Stimulated activated CD4-positive, alpha-beta T cell treated with anti-CD3 and anti-CD28 coated beads, Interleukin-15, amount 100 ng/mL, for 48 hours (primary cell): ENCODE measurements around the gene ARMC7.
"Not testable (repeated sequence)": the region's sequence is repeated elsewhere in the genome, so short reads cannot be mapped to it uniquely, and the experiment has no call there.

Experiments
- DNase-seq, 2 donors: peaks; one replicate each; pipeline ENCODE4 v3.0.0-alpha.2; 2020; ENCODE audit warnings: low read depth in 2 of 2

Gene ARMC7

DNA sequence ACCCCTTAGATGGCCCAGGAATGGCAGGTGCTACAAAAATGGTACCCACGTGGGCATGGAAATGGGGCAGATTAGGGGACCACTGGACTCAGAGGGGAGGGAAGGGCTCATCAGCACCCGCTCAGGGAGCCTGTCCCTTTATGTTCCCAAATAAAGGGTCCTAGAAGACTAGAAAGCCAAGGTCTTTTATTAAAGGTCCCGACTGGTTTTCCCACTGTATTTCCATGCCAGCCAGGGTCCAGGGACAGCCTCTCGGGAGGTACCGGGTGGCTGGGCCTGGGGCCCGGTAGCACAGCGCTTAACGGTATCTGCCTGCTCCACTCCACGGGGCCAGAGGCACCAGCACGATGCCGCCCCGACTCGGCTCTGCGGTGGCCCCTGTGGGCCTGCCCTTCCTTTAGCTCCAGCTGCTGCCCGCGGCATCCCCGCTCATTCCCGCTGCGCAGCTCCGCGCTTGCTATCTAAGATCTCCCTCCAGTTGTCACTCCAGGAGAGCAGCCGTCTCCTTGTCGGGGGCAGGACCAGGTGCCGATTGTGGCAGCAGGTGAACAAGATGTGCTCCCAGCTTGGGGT is 20.4 kb downstream of the ARMC7 start:
- DNase-seq = no peak

DNA sequence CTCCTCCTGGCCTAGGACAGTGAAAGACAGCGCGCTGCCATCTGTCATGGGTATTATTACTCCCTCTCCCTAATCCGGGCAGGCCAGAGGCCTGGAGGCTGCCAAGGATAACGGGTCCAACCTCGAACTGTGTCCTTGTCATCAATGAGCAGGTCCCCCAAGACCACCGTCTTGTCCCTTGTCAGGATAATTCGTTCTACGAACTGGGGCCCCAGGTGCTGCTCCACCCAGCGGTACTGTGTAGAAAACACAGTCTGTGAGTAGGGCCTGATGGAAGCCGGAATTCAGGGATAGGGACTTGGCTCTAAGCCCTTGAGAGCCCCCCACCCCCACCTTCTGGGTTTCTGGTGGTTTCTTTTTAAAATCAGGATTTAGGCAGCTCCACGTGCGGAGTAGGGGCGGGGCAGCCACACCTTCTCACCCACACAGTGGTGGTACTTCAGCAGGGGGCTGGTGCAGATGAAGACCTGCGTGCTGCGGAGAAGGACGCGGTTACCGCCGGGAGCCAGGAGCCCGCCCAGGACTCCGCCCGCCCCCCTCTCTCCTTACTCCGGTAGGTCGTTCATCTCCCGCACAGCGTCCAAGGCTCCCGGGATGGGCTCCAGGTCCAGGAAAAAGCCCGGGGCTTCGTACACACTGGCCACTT is 21.0 kb downstream of the ARMC7 start:
- peak in 1 of 2 donors; percentile 34 for DNase-seq

DNA sequence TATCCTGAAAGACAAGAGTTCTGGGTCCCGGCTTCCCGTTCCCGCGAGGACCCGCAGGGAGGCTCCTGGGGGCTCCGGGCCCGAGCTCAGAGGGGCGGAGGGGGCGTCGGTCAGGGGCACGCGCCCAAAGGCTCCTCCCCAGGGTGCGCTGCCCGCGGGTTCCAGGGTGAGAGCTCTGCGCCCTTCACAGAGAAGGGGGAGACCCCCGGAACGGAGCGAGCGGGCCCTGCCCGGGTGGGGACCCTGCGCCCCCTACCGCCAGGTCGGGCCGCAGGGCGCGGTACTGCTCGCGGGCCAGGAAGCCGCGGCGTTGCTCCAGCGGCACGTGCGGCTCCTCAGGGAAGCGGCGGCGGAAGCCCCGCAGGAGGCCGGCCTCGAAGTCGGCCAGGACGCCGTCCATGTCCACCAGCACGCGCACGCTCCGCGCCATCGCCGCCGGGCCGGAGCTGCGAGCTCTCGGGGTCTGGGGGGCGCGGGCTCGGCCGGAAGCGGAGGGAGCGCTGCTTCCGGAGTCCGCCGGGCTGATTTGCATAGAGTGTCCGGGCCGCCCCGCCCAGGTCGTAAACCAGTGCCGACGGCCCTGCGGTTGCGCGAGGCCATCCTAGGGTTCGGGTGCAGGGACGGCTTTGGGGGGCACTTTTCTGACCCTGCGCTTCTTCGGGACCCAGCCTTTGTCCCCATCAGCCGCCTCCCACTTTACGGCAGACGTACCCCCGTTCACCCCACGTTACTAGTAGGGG is 21.7 kb downstream of the ARMC7 start, which contains the start of gene NT5C:
Gene NT5C (minus strand): TSS at position 465 of the 740 bp plus-strand sequence. CDS start 35 bp downstream, at position 430.
- peak in 1 of 2 donors; percentile 68 for DNase-seq

DNA sequence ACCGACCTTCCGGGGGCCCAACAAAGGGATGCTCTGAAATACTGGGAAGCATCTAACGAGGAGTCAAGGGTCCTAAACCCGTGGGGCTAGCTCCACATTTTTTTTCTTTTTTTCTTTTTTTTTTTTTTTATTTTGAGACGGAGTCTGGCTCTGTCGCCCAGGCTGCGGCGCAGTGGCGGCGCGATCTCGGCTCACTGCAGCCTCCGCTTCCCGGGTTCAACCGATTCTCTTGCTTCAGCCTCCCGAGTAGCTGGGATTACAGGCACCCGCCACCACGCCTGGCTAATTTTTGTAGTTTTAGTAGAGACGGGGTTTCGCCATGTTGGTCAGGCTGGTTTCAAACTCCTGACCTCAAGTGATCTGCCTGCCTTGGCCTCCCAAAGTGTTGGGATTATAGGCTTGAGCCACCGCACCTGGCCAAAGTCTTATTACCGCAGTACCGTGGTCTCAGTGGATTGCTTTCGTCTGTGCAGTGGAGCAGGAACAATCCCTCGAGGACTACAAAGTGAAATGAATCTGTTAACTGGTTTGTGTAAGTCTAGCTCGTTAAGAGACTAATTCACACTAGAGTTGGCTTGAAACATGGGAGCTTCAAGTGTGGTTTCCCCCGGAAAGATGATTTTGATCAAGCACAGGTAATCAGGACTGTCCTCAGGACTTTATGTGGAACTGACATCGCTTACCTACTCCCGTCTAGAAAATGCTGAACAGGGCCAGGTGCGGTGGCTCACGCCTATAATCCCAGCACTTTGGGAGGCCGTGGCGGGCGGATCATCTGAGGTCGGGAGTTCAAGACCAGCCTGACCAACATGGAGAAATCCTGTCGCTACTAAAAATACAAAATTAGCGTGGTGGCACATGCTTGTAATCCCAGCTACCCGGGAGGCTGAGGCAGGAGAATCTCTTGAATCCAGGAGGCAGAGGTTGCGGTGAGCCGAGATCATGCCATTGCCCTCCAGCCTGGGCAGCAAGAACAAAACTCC is 22.5 kb downstream of the ARMC7 start:
- not testable (repeated sequence) for DNase-seq

DNA sequence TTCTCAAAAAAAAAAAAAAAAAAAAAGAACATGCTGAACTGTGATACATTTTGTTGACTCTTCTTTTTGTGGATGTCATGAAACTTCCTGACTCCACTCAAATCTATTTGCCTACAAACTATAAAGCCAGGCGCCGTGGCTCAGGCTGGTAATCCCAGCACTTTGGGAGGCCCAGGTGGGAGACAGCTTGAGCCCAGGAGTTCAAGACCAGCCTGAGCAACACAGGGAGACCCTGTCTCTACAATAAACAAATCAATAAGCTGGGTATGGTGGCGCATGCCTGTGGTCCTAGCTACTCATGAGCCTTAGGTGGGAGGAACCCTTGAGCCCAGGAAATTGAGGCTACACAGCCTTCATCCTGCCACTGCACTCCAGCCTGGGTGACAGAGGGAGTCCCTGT is 23.2 kb downstream of the ARMC7 start:
- no peak for DNase-seq

DNA sequence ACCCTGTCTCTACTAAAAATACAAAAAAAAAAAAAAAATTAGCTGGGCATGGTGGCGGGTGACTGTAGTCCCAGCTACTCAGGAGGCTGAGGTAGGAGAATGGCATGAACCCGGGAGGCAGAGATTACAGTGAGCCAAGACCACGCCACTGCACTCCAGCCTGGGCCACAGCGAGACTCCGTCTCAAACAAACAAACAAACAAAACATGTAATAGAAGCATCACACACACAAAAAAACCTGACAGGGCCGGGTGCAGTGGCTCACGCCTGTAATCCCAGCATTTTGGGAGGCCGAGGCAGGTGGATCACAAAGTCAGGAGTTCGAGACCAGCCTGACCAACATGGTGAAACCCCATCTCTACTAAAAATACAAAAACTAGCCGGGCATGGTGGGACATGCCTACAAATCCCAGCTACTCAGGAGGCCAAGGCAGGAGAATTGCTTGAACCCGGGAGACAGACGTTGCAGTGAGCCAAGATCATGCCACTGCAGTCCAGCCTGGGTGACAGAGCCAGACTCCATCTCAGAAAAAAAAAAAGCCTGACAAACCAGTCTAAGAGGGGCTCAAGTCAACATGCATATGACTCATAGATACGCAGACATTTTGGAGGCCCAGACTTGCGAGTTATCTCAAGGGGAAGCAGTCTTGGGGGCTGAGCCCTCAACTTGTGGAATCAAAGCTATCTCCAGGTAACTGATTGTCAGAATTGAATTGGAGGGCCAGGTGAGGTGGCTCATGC is 24.0 kb downstream of the ARMC7 start:
- DNase-seq = not testable (repeated sequence)

DNA sequence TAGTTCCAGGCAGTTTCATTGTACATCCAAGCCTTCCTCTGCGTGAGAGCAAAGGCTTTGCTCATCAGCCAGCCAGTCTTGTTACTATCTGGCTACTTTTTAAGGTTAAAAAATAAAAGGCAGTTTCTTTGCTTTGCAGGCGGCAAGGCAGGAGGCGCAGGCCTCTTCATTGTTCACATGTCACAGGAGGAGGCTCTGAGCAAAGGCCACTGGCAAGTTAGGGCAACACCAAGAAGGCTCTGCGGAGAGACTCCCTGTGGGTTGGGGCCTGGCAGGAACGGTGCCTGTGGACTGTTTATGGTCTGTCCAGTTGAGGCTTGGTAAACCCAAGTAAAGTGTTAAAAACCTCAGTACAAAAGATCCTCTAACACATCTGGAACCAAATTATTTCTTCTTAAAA is 25.7 kb downstream of the ARMC7 start:
- DNase-seq = no peak

DNA sequence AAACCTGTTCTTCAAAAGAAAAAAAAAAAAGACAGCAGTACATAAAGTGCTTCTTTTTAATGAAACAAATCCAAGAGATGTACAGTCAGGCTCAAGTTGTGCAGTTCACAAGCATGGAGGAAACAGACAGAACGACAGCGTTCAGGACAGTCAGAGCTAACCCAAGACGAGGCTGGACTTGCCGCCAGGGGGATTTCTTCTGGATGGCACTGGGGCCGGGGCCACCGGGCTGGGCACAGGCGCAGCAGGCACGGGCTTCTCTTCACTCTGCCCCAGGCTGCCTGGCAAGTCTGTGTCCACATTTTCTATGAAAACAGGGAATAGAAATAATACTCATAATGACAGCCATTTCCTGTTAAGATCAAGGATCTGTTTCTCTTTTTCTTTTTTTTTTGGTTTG is 26.2 kb downstream of the ARMC7 start:
- no peak for DNase-seq

DNA sequence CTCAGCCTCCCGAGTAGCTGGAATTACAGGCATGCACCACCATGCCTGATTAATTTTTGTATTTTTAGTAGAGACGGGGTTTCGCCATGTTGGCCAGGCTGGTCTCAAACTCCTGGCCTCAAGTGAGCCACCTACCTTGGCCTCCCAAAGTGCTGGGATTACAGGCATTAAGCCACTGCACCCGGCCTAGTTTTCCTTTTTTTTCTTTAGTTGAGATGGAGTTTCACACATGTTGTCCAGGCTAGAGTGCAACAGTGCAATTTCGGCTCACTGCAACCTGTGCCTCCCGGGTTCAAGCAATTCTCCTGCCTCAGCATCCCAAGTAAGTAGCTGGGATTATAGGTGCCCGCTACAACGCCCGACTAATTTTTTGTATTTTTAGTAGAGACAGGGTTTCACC is 28.0 kb downstream of the ARMC7 start:
- DNase-seq = not testable (repeated sequence)

DNA sequence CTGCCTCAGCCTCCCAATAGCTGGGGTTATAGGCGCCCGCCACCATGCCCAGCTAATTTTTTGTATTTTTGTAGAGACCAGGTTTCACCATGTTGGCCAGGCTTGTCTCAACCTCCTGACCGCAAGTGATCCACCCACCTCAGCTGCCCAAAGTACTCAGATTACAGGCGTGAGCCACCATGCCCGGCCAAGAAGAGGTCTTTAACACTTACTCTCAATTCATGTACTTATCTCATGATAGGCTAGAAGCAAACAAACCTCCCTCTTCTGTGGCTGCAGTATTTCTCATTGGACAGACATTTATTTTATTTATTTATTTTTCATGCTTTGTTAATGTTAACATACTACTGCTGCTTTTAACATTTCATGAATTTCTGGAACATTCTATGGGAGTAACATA is 28.8 kb downstream of the ARMC7 start:
- DNase-seq = no peak

DNA sequence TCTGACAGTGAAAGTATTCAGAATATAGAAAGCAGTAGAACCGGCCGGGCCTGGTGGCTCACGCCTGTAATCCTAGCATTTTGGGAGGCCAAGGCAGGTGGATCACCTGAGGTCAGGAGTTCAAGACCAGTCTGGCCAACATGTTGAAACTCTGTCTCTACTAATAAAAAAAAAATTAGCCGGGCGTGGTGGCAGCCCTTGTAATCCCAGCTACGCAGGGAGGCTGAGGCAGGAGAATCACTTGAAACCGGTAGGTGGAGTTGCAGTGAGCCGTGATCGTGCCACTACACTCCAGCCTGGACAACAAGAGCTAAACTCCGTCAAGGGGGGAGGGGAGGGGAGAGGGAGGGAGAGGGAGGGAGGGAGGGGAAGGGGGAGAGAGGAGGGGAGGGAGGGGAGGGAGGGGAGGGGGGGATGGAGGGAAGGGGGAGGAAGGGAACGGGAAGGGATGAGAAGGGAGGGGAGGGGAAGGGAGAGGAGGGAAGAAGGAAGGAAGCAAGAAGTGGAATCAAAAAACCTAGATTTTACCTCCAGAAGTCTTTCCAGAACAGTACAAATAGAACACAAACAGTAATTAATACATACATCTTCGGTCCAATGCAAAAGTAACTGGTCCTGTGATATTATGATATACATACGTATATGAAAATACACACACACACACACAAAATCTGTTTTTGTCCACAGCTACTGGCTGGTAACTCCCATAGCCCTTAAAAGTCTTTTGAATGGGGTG is 32.6 kb downstream of the ARMC7 start:
- no peak for DNase-seq

DNA sequence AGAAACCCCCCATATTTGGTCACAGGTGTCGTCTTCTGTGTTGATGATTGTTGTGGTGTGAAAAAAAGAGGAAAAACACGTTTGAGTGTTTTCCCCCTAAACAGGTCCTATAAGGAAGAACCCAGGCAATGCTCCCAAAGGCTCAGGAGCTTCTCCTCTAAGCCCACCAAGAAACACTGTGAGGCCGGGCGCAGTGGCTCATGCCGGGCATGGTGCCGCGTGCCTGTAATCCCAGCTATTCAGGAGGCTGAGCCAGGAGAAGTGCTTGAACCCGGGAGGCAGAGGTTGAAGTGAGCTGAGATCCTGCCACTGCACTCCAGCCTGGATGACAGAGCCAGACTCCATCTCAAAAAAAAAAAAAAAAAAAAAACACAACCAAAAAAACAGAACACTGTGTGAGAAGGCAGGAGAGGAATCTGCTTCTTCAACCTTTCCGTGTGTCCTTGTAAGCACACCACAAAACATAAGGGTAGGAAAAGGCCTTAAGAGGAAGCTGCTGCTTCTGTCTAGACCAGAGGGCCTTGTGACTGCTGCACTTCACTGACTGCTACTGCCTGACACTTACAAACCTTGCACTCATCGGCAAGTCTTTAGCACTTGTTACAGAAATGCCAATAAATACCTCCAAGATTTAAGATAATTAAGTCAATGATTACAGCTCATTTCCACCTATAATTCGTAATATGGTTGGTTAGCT is 35.2 kb downstream of the ARMC7 start:
- no peak for DNase-seq

DNA sequence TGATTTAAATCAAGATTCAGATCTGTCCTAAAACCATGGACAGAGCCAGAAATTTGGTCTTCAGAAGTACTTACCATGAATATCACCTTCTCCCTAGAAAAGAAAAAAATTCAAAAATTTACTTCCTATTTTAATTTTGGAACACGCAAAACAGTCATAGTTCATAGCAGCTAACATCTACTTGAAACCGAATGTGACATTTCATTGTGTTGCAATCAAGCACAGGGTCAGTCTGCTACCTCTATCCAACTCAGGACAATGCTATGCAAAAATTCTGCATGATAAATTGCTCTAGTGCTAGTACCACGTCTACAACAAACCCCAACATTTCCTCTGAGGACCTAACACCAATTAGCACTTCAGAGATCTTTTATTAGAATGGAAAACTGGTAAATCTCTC is 36.8 kb downstream of the ARMC7 start:
- DNase-seq = no peak

DNA sequence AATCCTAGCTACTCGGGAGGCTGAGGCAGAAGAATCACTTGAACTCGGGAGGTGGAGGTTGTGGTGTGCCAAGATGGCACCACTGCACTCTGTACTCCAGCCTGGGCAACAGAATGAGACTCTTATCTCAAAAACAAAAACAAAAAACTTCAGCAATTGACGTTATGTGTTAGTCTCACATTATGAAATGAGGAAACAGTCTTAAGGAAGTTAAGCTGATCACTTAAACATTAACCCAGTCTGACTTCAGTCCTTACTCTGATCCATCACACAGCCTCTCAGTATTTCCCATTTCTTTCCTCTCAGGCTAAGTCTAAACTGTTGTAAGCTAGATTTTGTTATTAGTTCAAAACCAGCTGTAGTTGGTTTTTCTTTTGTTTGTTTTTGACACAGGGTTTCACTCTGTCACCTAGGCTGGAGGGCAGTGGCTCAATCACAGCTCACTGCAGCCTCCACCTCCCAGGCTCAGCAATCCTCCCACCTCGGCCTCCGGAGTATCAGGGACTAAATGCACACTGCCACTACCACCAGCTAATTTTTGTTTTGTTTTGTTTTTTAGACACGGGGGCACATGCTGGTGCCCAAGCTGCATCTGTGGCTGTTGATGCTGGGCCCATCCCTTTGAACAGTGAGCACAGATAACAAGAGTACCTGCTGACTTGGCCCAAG is 38.2 kb downstream of the ARMC7 start:
- DNase-seq = no peak

DNA sequence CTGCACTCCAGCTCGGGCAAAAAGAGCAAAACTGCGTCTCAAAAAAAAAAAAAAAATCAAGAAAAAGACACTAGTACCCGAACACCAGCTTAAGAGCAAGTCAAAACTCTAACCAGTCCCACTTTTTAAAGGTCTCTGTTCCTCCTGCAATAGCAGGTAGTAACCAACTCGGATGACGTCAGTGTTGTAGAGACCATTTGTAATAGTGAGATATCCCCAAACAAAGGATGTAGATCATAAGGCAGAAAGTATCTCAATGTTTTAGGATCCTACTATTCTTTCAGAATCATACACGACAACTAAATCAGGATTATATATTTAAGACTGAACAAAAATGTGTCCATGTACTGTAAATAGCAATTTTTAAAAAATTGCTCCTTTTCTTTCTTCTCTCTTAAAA is 42.2 kb downstream of the ARMC7 start:
- no peak for DNase-seq

DNA sequence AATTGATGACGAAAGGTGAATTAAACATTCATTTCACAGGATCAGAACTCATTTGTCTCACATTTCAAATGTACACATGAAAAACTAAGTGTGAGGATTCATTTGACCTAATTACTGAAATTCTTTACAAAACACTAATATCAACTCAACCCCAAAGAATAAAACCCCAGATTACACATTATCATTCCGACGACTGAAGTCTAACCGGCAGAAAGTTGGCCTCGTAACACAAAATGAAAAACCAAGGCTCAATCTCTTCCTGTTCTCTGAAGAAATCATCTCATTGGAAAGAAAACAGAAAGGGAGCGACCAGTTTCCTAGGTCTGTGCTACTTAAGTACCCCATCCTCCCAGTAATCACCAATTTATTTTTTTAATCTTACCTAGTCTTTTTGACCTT is 42.8 kb downstream of the ARMC7 start:
- no peak for DNase-seq

DNA sequence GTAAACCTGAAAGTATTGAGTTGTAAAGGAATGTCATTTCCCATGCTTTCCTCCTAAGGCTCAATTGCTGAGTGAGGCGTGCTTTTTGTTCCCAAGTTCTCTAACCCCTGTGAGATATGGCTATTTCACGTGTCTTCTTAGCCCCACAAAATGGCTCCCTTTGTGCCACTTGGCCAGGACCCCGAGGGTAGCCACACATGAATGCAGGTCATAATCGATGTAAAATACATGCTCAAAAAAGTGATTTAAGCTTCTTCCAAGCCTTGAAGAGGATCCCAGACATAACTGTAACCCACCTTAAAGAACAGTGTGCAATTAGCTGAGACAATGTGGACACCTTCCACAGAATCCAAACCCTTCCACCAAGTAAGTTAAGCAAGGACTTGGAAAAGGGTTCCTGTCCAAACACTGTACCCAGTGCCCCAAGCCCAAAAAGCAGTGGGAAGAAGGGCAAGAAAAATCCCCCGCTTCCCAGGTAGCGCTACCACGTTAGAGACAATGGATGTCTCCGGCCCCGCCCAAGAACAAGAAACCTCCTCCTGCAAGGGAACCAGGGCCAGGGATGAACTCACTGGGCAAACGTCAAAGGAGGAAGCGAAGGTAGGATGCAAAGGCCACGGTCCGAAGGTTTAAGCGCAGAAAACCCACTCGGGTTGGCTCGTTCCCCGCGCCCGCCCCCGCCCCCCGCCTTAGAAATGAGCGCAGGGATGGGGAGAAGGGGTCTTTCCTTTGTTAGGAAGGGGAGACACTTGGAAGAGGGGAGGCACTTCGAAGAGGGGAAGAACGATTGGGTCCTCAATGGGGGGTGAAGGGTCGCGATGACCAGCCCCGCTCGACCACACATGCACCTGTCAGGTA is 43.4 kb downstream of the ARMC7 start:
- no peak for DNase-seq

DNA sequence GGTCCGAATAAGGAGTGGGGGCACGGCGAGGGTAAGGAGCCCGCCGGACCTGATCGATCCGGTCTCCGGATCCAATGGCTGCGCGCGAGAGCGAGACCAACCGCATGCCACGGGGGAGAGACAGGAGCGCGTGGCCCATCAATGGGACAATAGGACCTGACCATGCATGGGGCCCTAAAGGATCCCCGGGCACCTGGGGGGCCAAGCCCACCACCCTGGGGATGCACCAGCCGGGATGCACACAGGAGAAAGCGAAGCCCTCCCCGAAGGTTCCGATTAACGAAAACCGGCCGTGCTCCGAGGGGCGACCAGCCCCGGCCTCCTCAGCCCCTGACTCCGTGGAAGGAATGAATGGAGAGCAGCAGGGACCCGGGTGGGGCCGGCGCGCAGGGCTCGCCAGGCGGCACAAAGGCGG is 44.0 kb downstream of the ARMC7 start:
- peak in 1 of 2 donors; percentile 5 for DNase-seq
